HUES48 (cell line): ENCODE results near the gene IPPK.

Experiments
- H3K27ac ChIP-seq: one replicate; pipeline ENCODE4 v1.7.0; 2013; ENCODE audit warnings: low read depth, low read length, inconsistent platforms
- H3K27me3 ChIP-seq: 2 replicates; pipeline ENCODE4 v1.6.1; 2013; ENCODE audit warnings: mild to moderate bottlenecking, low read length; ENCODE audit not compliant: control insufficient read depth, insufficient read depth
- H3K36me3 ChIP-seq: 2 replicates; pipeline ENCODE4 v1.6.1; 2013; ENCODE audit warnings: low read length; ENCODE audit not compliant: control insufficient read depth, insufficient read depth
- H3K4me1 ChIP-seq: 2 replicates; pipeline ENCODE4 v1.6.1; 2013; ENCODE audit warnings: mild to moderate bottlenecking, low read length; ENCODE audit not compliant: control insufficient read depth, insufficient read depth
- H3K4me3 ChIP-seq: 2 replicates; pipeline ENCODE4 v1.5.1; 2013; ENCODE audit warnings: mild to moderate bottlenecking, low read depth, low read length
- H3K9ac ChIP-seq: 2 replicates; pipeline ENCODE4 v1.6.1; 2013; ENCODE audit warnings: mild to moderate bottlenecking, low read depth, low read length, moderate library complexity
- H3K9me3 ChIP-seq: 2 replicates; pipeline ENCODE4 v1.6.1; 2013; ENCODE audit warnings: low read length; ENCODE audit not compliant: control insufficient read depth, insufficient read depth

Gene IPPK

GRCh38 chr9:92655896-92656536, 13.9 kb downstream of the IPPK start:
- peaks cover 11% of the 10 kb centered on the region for H3K4me1 ChIP-seq
- H3K27ac ChIP-seq: no peak overlapping the region
- peaks cover 23% of the 10 kb centered on the region for H3K36me3 ChIP-seq
- no peaks in the 10 kb centered on the region for H3K27me3 ChIP-seq
- no peak overlapping the region for H3K4me3 ChIP-seq
- no peaks in the 10 kb centered on the region for H3K9me3 ChIP-seq
- H3K9ac ChIP-seq: no peak overlapping the region

GRCh38 chr9:92655366-92655765, 14.6 kb downstream of the IPPK start:
- Histone ChIP-seq H3K9me3 (no peaks in the 10 kb centered on the region), H3K27me3 (no peaks in the 10 kb centered on the region), H3K4me1 (peaks cover 10% of the 10 kb centered on the region), H3K27ac (no peak overlapping the region), H3K36me3 (peaks cover 27% of the 10 kb centered on the region), H3K9ac (no peak overlapping the region), H3K4me3 (no peak overlapping the region)

- H3K36me3 ChIP-seq: peaks cover 27% of the 10 kb centered on the region
- no peak overlapping the region for H3K27ac ChIP-seq
- no peaks in the 10 kb centered on the region for H3K9me3 ChIP-seq
- H3K4me3 ChIP-seq: no peak overlapping the region
- no peaks in the 10 kb centered on the region for H3K27me3 ChIP-seq
- peaks cover 4% of the 10 kb centered on the region for H3K4me1 ChIP-seq
- H3K9ac ChIP-seq: no peak overlapping the region
These were observed 15.2 kb downstream of the IPPK start for GRCh38 chr9:92654481-92655301.

GRCh38 chr9:92652461-92652860, 17.5 kb downstream of the IPPK start:
- Histone ChIP-seq H3K9me3 (no peaks in the 10 kb centered on the region), H3K36me3 (peaks cover 41% of the 10 kb centered on the region), H3K27ac (no peak overlapping the region)

GRCh38 chr9:92650839-92651621, 18.9 kb downstream of the IPPK start:
- H3K9ac ChIP-seq: no peak overlapping the region
- no peak overlapping the region for H3K27ac ChIP-seq
- H3K27me3 ChIP-seq: no peaks in the 10 kb centered on the region
- H3K36me3 ChIP-seq: peaks cover 42% of the 10 kb centered on the region
- no peaks in the 10 kb centered on the region for H3K9me3 ChIP-seq
- no peaks in the 10 kb centered on the region for H3K4me1 ChIP-seq
- H3K4me3 ChIP-seq: no peak overlapping the region

More at GRCh38 chr9:92652461-92652860, 17.5 kb downstream of the IPPK start:
- Histone ChIP-seq H3K9ac (no peak overlapping the region), H3K27me3 (no peaks in the 10 kb centered on the region), H3K4me3 (no peak overlapping the region), H3K4me1 (no peaks in the 10 kb centered on the region)

GRCh38 chr9:92650296-92650695, 19.6 kb downstream of the IPPK start:
- Histone ChIP-seq H3K9ac (no peak overlapping the region), H3K4me1 (no peaks in the 10 kb centered on the region)

GRCh38 chr9:92649007-92649406, 20.9 kb downstream of the IPPK start:
- H3K4me3 ChIP-seq: no peak overlapping the region
- H3K36me3 ChIP-seq: peaks cover 60% of the 10 kb centered on the region
- H3K9ac ChIP-seq: no peak overlapping the region
- H3K27me3 ChIP-seq: no peaks in the 10 kb centered on the region
- no peaks in the 10 kb centered on the region for H3K9me3 ChIP-seq
- H3K27ac ChIP-seq: no peak overlapping the region
- H3K4me1 ChIP-seq: no peaks in the 10 kb centered on the region

More at GRCh38 chr9:92650296-92650695, 19.6 kb downstream of the IPPK start:
- Histone ChIP-seq H3K9me3 (no peaks in the 10 kb centered on the region), H3K4me3 (no peak overlapping the region), H3K36me3 (peaks cover 47% of the 10 kb centered on the region), H3K27me3 (no peaks in the 10 kb centered on the region), H3K27ac (no peak overlapping the region)

GRCh38 chr9:92648474-92648971, 21.4 kb downstream of the IPPK start:
- Histone ChIP-seq H3K9me3 (no peaks in the 10 kb centered on the region), H3K9ac (no peak overlapping the region), H3K36me3 (peaks cover 65% of the 10 kb centered on the region), H3K27ac (no peak overlapping the region), H3K4me3 (no peak overlapping the region), H3K4me1 (no peaks in the 10 kb centered on the region), H3K27me3 (no peaks in the 10 kb centered on the region)

- Histone ChIP-seq H3K9me3 (no peaks in the 10 kb centered on the region), H3K4me3 (no peak overlapping the region), H3K4me1 (no peaks in the 10 kb centered on the region), H3K27ac (no peak overlapping the region), H3K27me3 (no peaks in the 10 kb centered on the region), H3K9ac (no peak overlapping the region), H3K36me3 (peaks cover 66% of the 10 kb centered on the region)
These were observed 22.1 kb downstream of the IPPK start for GRCh38 chr9:92647671-92648473.

- Histone ChIP-seq H3K4me3 (no peak overlapping the region), H3K36me3 (peaks cover 78% of the 10 kb centered on the region), H3K27ac (no peak overlapping the region), H3K27me3 (no peaks in the 10 kb centered on the region), H3K9ac (no peak overlapping the region), H3K4me1 (no peaks in the 10 kb centered on the region), H3K9me3 (no peaks in the 10 kb centered on the region)
These were observed 24.9 kb downstream of the IPPK start for GRCh38 chr9:92645041-92645440.
